ENCODE data around the gene DGKG.

GRCh38 chr3:186290796-186291195, 71.2 kb downstream of the DGKG start:
- no peak for TF ChIP-seq CTCF (optimal IDR thresholded peaks at IDR 0.05 in 1 of 3, IDR thresholded peaks at IDR 0.05 in 1 of 3, conservative IDR thresholded peaks at IDR 0.05 in 1 of 3; ENCODE audit: extremely low read depth in 1 of 3, insufficient read depth in 2 of 3, low read length in 3 of 3)
- no peak for TF ChIP-seq EZH2 (IDR thresholded peaks at IDR 0.05; ENCODE audit: low read length)

Data from keratinocyte (primary cell).